Muscle layer of colon (tissue), 2 donors: ENCODE data around the gene EML4.
"Not testable (repeated sequence)": the region's sequence is repeated elsewhere in the genome, so short reads cannot be mapped to it uniquely, and the experiment has no call there.

Source experiments
- H3K27ac ChIP-seq: one replicate; pipeline ENCODE4 v1.7.0; 2013; ENCODE audit warnings: low read depth, mild to moderate bottlenecking, low read length, moderate library complexity
- H3K27me3 ChIP-seq, 2 donors: one replicate each; pipeline ENCODE4 v1.7.0; 2013; ENCODE audit warnings: low read length in 2 of 2, mild to moderate bottlenecking in 2 of 2; ENCODE audit not compliant: insufficient read depth in 2 of 2, control insufficient read depth in 1 of 2
- H3K36me3 ChIP-seq: one replicate; pipeline ENCODE4 v1.7.0; 2013; ENCODE audit warnings: mild to moderate bottlenecking, low read length; ENCODE audit not compliant: insufficient read depth
- H3K4me1 ChIP-seq: one replicate; pipeline ENCODE4 v1.7.0; 2013; ENCODE audit warnings: mild to moderate bottlenecking, low read length; ENCODE audit not compliant: insufficient read depth
- H3K4me3 ChIP-seq, 2 donors: one replicate each; pipeline ENCODE4 v1.7.0; 2013; ENCODE audit warnings: low read length in 2 of 2, low read depth in 1 of 2, mild to moderate bottlenecking in 1 of 2, moderate library complexity in 1 of 2
- H3K9ac ChIP-seq: one replicate; pipeline ENCODE4 v1.7.0; 2013; ENCODE audit warnings: low read length
- H3K9me3 ChIP-seq: one replicate; pipeline ENCODE4 v1.7.0; 2013; ENCODE audit warnings: mild to moderate bottlenecking, low read length
- donor health status: abdominal sarcoma.
- donor health status: Adenocarcinoma of cecum.

EML4 gene

GRCh38 chr2:42333579-42333978, 164.4 kb downstream of the EML4 start:
- Histone ChIP-seq H3K27me3 (no peaks in the 10 kb centered on the region), H3K4me1 (no peaks in the 10 kb centered on the region), H3K36me3 (peaks cover 44% of the 10 kb centered on the region), H3K9me3 (no peaks in the 10 kb centered on the region), H3K9ac (no peak overlapping the region), H3K27ac (no peak overlapping the region), H3K4me3 (no peak overlapping the region)

DNA sequence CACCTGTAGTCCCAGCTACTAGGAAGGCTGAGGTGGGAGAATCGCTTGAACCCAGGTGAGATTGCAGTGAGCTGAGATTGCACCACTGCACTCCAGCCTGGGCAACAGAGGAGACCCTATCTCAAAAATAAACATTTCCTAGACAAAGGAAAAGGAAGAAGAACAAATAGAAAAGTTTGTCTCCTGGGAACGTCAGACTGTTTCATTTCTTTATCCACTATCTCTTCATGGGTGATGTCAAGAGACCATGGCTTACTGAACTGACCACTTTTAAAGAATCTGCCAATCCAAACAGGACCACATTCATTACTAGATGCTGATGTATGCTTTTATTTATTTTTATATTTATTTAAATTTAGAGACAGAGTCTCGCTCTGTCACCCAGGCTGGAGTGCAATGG, 165.1 kb downstream of the EML4 start:
- Histone ChIP-seq H3K27me3 (no peaks in the 10 kb centered on the region), H3K4me3 (no peak overlapping the region), H3K9ac (no peak overlapping the region), H3K36me3 (peaks cover 40% of the 10 kb centered on the region), H3K27ac (no peak overlapping the region), H3K4me1 (no peaks in the 10 kb centered on the region), H3K9me3 (no peaks in the 10 kb centered on the region)

GRCh38 chr2:42334865-42335264, 165.7 kb downstream of the EML4 start:
- H3K9me3 ChIP-seq, H3K9ac ChIP-seq, H3K27ac ChIP-seq, H3K27me3 ChIP-seq, H3K4me3 ChIP-seq, H3K4me1 ChIP-seq: not testable (repeated sequence)
- peaks cover 34% of the 10 kb centered on the region for H3K36me3 ChIP-seq

DNA sequence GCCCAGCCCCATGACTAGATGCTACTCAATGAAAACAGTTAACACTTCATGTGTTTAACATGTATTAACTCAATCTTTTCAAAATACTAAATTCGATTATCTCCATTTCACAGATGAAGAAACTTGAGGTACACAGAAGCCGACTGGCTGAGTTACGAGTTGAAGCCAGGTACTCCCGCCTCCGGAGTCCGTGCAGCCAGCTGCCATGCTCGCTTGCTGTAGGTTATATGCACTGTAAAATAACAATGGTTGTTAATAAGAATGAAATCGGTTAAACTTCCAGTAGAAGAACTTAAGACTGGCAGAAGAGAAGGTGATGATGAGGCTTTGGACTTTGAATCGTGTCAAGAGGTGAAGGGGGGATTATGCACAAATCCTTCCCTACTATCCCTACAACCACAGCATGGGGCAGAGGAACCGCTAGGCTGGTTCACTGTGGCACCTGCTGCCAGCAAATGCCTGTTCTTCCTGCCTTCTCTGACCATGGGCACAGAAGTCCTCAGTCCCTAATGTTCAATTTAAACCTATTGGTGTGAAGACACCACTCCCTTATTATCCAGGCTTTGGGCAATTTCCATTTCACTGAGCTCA, 166.5 kb downstream of the EML4 start:
- peaks cover 28% of the 10 kb centered on the region for H3K36me3 ChIP-seq
- no peaks in the 10 kb centered on the region for H3K4me1 ChIP-seq

GRCh38 chr2:42336361-42336965, 167.3 kb downstream of the EML4 start:
- Histone ChIP-seq H3K27ac (no peak overlapping the region), H3K36me3 (peaks cover 25% of the 10 kb centered on the region), H3K9me3 (no peaks in the 10 kb centered on the region), H3K27me3 (no peaks in the 10 kb centered on the region), H3K4me1 (no peaks in the 10 kb centered on the region), H3K9ac (no peak overlapping the region), H3K4me3 (no peak overlapping the region)

More for the DNA sequence above, 166.5 kb downstream of the EML4 start:
- no peaks in the 10 kb centered on the region for H3K27me3 ChIP-seq
- H3K27ac ChIP-seq, result no peak overlapping the region
- no peak overlapping the region for H3K9ac ChIP-seq
- no peaks in the 10 kb centered on the region for H3K9me3 ChIP-seq
- H3K4me3 ChIP-seq, result no peak overlapping the region

GRCh38 chr2:42337356-42337820, 168.2 kb downstream of the EML4 start:
- H3K9me3 ChIP-seq, result no peaks in the 10 kb centered on the region
- no peak overlapping the region for H3K27ac ChIP-seq
- peaks cover 7% of the 10 kb centered on the region for H3K4me1 ChIP-seq
- H3K4me3 ChIP-seq, result no peak overlapping the region
- H3K27me3 ChIP-seq, result no peaks in the 10 kb centered on the region
- H3K36me3 ChIP-seq, result peaks cover 17% of the 10 kb centered on the region
- no peak overlapping the region for H3K9ac ChIP-seq

- Histone ChIP-seq H3K36me3 (peaks cover 11% of the 10 kb centered on the region), H3K27ac (no peak overlapping the region), H3K4me3 (no peak overlapping the region), H3K9ac (no peak overlapping the region), H3K27me3 (no peaks in the 10 kb centered on the region), H3K4me1 (peaks cover 10% of the 10 kb centered on the region), H3K9me3 (no peaks in the 10 kb centered on the region)
Measured at GRCh38 chr2:42337846-42338566, 168.9 kb downstream of the EML4 start.

- H3K36me3 ChIP-seq, result peaks cover 4% of the 10 kb centered on the region
- no peaks in the 10 kb centered on the region for H3K9me3 ChIP-seq
- H3K4me1 ChIP-seq, result peaks cover 10% of the 10 kb centered on the region
- H3K27me3 ChIP-seq, result no peaks in the 10 kb centered on the region
- no peak overlapping the region for H3K4me3 ChIP-seq
- no peak overlapping the region for H3K9ac ChIP-seq
- no peak overlapping the region for H3K27ac ChIP-seq
Measured at GRCh38 chr2:42338567-42339190, 169.5 kb downstream of the EML4 start.

- no peak overlapping the region for H3K27ac ChIP-seq
- no peaks in the 10 kb centered on the region for H3K36me3 ChIP-seq
- H3K9ac ChIP-seq, result no peak overlapping the region
- H3K4me1 ChIP-seq, result peaks cover 10% of the 10 kb centered on the region
- no peaks in the 10 kb centered on the region for H3K9me3 ChIP-seq
- H3K27me3 ChIP-seq, result no peaks in the 10 kb centered on the region
- H3K4me3 ChIP-seq, result no peak overlapping the region
Measured at GRCh38 chr2:42339191-42339912, 170.2 kb downstream of the EML4 start.

GRCh38 chr2:42340045-42340937, 171.1 kb downstream of the EML4 start:
- Histone ChIP-seq H3K36me3 (no peaks in the 10 kb centered on the region), H3K27ac (no peak overlapping the region)

More at GRCh38 chr2:42340045-42340937, 171.1 kb downstream of the EML4 start:
- Histone ChIP-seq H3K4me3 (no peak overlapping the region), H3K9ac (no peak overlapping the region), H3K27me3 (no peaks in the 10 kb centered on the region), H3K4me1 (peaks cover 10% of the 10 kb centered on the region), H3K9me3 (no peaks in the 10 kb centered on the region)
